Large intestine (tissue), 3 donors: ENCODE measurements around the gene MARK1. TPM values are rescaled to one million over a fixed set of nuclear protein-coding genes. Genes with fewer than 3 reads are reported as not detected.

Source experiments
- DNase-seq, 2 donors: peaks; one replicate each; pipeline versions ENCODE4 v3.0.0 to v3.0.0-alpha.2; 2013
- H3K27ac ChIP-seq: one replicate; pipeline ENCODE4 v1.5.1; 2013; ENCODE audit warnings: low read length
- H3K27me3 ChIP-seq: 2 replicates; pipeline ENCODE4 v1.6.1; 2013; ENCODE audit warnings: low read length; ENCODE audit not compliant: control insufficient read depth, insufficient read depth
- H3K36me3 ChIP-seq: 2 replicates; pipeline ENCODE4 v1.6.1; 2013; ENCODE audit warnings: low read length; ENCODE audit not compliant: control insufficient read depth, insufficient read depth
- H3K4me1 ChIP-seq: one replicate; pipeline ENCODE4 v1.6.1; 2013; ENCODE audit warnings: low read length; ENCODE audit not compliant: control insufficient read depth, insufficient read depth
- H3K4me3 ChIP-seq: one replicate; pipeline ENCODE4 v1.5.1; 2013; ENCODE audit warnings: low read length
- H3K9me3 ChIP-seq: one replicate; pipeline ENCODE4 v1.6.1; 2013; ENCODE audit warnings: mild to moderate bottlenecking, low read depth, low read length, moderate library complexity; ENCODE audit not compliant: control insufficient read depth
- WGBS: methylation state at CpG from one replicate; pipeline ENCODE4 v1.1.5; 2013; ENCODE audit warnings: low lambda C conversion rate; ENCODE audit not compliant: insufficient coverage; 5-methylcytosine and 5-hydroxymethylcytosine counted together
- polyA plus RNA-seq: library from polyadenylated mRNA; unstranded; fragments of 120-200 nt; gene quantifications from one replicate; pipeline ENCODE4 v1.2.1, GENCODE V29; 2013

The MARK1 gene
- polyA plus RNA-seq, 1 donor = 3.9 TPM

- DNase-seq = peak; percentile 79 to 89
- no peaks in the 10 kb centered on the region for H3K27me3 ChIP-seq
- no peaks in the 10 kb centered on the region for H3K36me3 ChIP-seq
- H3K4me3 ChIP-seq = no peak overlapping the region
- H3K4me1 ChIP-seq = peaks cover 20% of the 10 kb centered on the region
- H3K9me3 ChIP-seq = no peaks in the 10 kb centered on the region
- H3K27ac ChIP-seq = peak overlapping the region; percentile 34
- WGBS = 100% methylated on average over 1 of the region's 9 CpGs
Observed at GRCh38 chr1:220708936-220709801, 181.2 kb downstream of the MARK1 start.

GRCh38 chr1:220710333-220710732, 182.4 kb downstream of the MARK1 start:
- peaks cover 20% of the 10 kb centered on the region for H3K4me1 ChIP-seq

GRCh38 chr1:220711056-220711809, 183.3 kb downstream of the MARK1 start:
- 100% methylated on average over 1 of the region's 9 CpGs for WGBS
- Histone ChIP-seq H3K4me3 (no peak overlapping the region), H3K36me3 (no peaks in the 10 kb centered on the region), H3K27me3 (no peaks in the 10 kb centered on the region), H3K27ac (no peak overlapping the region), H3K4me1 (peaks cover 15% of the 10 kb centered on the region), H3K9me3 (peaks cover 3% of the 10 kb centered on the region)
- no peak for DNase-seq

More at GRCh38 chr1:220710333-220710732, 182.4 kb downstream of the MARK1 start:
- H3K4me3 ChIP-seq = no peak overlapping the region
- peaks cover 3% of the 10 kb centered on the region for H3K9me3 ChIP-seq
- no peak overlapping the region for H3K27ac ChIP-seq
- no peaks in the 10 kb centered on the region for H3K36me3 ChIP-seq
- DNase-seq = no peak
- no CpG with 5 or more reads among the region's 4 CpGs for WGBS
- H3K27me3 ChIP-seq = no peaks in the 10 kb centered on the region

Other genes with a start within 250 kb of the MARK1 start
- 154 TPM for gene C1orf115, start 162.2 kb downstream of the MARK1 start, polyA plus RNA-seq
- gene MTARC2, start 220.2 kb downstream of the MARK1 start, polyA plus RNA-seq = 93.5 TPM